T-helper 1 cell (primary cell): ENCODE data around the gene TRIP4.
"Not testable (repeated sequence)": the region's sequence is repeated elsewhere in the genome, so short reads cannot be mapped to it uniquely, and the experiment has no call there.

Experiments used
- DNase-seq, 5 donors: peaks; one replicate each; pipeline ENCODE4 v3.0.0-alpha.2; 2012 to 2020

The TRIP4 gene

DNA sequence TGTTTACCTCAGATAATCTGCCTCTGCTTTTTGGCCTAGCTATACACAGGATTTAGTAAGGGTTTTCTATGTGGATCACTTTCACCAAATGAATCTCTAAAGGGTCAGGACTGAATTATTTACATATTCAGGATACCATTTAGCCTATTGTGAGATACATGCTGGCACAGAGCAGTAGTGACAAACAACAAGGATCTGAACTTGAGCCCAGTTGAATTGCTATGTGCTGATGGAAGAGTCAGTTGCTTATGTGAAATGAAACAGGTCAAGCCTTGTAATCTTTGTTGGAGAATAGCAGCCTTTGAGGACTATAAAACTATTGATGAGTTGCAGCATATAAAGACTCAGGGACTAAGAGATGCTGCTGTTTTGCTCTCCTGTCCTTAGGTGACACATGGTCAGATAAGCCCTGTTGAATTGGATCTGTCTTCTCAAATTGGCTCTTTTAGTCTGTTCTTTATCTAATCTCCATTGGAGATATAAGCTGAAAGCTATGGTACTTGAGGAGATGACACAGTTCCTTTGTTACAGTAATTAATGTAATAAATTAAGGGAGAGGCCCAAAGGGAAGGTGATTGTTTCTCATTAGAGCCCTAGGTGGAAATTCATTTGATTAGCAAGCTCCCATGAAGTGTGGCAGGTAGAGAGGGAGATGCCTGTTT lies 103.1 kb downstream of the TRIP4 start:
- no peak for DNase-seq

DNA sequence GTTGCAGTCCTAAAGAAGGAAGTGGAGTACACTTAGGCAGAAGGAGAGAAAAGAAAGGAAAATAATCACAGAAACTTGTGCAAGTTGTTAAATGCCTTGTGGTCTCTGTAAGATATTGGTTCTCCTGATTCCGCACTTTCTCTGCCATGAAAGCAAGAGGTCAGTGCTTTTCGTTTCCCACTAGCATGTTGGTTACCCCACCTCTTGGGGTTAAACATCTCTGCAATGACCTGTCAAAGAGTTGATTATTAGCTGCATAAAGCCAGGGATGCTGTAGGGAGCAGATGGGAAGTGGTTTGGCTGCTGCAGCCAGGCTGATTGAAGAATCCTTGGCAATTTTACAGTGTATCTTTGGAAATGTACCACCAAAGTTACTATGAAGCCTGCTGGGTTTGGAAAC lies 106.0 kb downstream of the TRIP4 start:
- DNase-seq: no peak

- not testable (repeated sequence) for DNase-seq
These were observed 108.3 kb downstream of the TRIP4 start for GRCh38 chr15:64495968-64496367.

GRCh38 chr15:64500695-64501395 lies 113.2 kb downstream of the TRIP4 start:
- DNase-seq: no peak

DNA sequence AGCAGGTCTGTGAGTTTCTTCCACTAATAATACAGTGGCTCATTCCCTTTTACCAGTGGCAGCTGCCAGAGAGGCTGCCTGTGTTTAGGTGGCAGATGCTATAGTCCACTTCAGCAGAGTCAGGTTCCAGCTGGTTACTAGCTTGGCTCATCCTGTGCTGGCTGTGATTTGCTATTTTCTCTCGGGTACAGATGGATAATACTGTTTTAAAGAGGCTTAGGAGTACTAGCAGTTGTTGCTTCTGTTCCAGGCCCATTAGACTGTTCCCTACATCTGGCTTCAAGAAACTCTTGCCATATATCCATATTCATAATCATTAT lies 113.7 kb downstream of the TRIP4 start:
- no peak for DNase-seq

GRCh38 chr15:64502151-64502550 lies 114.5 kb downstream of the TRIP4 start:
- DNase-seq: no peak

DNA sequence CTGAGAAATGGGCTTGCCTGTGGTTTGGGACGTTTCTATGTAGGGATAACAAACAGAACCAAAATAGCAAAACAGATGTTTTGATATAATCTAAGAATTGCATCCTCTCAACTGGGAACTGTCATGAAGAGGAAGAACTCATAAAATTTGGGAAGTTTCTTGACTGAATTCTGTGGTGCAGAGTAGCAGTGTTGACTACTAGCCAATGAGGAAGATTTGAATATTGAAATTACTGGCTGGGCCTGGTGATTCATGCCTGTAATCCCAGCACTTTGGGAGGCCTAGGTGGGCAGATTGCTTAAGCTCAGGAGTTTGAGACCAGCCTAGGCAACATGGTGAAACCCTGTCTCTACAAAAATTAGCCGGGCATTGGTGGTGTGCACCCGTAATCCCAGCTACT lies 114.9 kb downstream of the TRIP4 start:
- no peak for DNase-seq

DNA sequence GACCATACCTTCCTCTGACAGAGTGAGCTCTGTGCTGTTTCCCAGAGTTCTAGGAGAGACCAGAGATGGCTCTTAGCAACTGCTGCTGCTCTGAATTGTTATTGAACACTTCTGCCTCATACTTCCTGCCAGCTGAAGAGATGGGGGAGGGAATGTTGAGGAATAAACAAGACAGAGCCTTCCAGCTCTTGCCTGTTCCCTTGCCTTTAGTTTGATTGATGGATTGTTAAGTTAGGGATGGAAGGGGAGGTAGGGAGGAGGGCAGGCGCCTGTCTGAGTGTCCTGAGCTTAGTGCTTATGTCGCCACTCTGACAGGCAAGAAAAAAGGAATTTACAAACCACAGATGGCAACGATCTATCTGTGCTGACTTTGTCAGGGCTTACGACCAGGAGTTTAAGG lies 115.6 kb downstream of the TRIP4 start:
- peak in 1 of 5 donors; percentile 3 for DNase-seq

DNA sequence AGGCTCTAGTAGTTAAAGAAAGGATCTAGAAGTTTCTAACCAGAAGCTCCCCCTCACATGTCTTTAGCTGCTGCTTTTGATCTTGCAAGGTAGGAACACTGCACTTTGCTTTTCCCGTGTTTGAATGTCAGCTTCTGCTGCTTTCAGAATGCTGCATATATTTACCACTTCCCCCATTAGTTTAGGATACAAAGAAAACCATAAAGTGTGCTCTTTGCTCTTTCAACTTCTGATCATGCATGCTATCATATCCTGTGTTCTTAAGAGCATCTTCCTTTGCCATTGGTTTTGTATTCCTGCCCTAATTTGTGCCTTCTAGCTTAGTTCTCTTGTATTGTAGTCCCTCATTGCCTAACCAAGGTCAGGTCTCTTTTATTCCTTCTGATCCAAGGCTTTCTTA lies 116.0 kb downstream of the TRIP4 start:
- peak in 1 of 5 donors; percentile 14 for DNase-seq
